IMR-90 (cell line): ENCODE measurements around the gene MEGF6. TPM values are rescaled to one million over a fixed set of nuclear protein-coding genes. Genes with fewer than 3 reads are reported as not detected.

Experiments
- ATAC-seq: fragments of 200-7000 bp; cut with Tn5 transposase; 2 replicates; pipeline ENCODE4 v1.9.1; 2020; ENCODE audit warnings: low read depth, mild to moderate bottlenecking, moderate library complexity
- BruUV-seq: library from RNA; stranded (reverse); fragments of 400-500 nt; replicated peaks from 2 replicates; lab custom pipeline; 2021; lab: Mats Ljungman, UMichigan
- CTCF ChIA-PET: fragments of 300-600 bp; formaldehyde crosslinking; extraction: SDS; loops from one replicate; lab custom pipeline; 2021; ENCODE audit warnings: antibody characterized with exemption; lab: Yijun Ruan, JAX
- POLR2A ChIA-PET: fragments of 300-600 bp; sonication (Branson Sonifier 250); formaldehyde crosslinking; loops from one replicate; lab custom pipeline; 2022; ENCODE audit warnings: antibody characterized with exemption; ENCODE audit not compliant: unreplicated experiment; lab: Charles Lee
- DNase-seq: peaks from one replicate; pipeline ENCODE4 v3.0.0; 2013
- H2AFZ ChIP-seq: replicated peaks from 2 replicates; pipeline ENCODE3; 2013; ENCODE audit warnings: low read length, mild to moderate bottlenecking; ENCODE audit not compliant: poor library complexity
- H2AK5ac ChIP-seq: 2 replicates; pipeline ENCODE4 v1.6.1; 2013; ENCODE audit warnings: low read depth, low read length, inconsistent platforms
- H2AK9ac ChIP-seq: replicated peaks from 2 replicates; pipeline ENCODE3; 2013; ENCODE audit warnings: mild to moderate bottlenecking, low read depth, low read length, moderate library complexity; ENCODE audit not compliant: poor library complexity
- H2BK120ac ChIP-seq: 2 replicates; pipeline ENCODE4 v1.6.1; 2013; ENCODE audit warnings: low read depth, low read length, inconsistent platforms
- H2BK15ac ChIP-seq: 3 replicates; pipeline ENCODE4 v1.6.1; 2013; ENCODE audit warnings: low read depth, low read length, inconsistent platforms
- H2BK20ac ChIP-seq: 2 replicates; pipeline ENCODE4 v1.6.1; 2013; ENCODE audit warnings: low read depth, mild to moderate bottlenecking, inconsistent platforms, low read length, moderate library complexity
- H2BK5ac ChIP-seq: 2 replicates; pipeline ENCODE4 v1.6.1; 2013; ENCODE audit warnings: mild to moderate bottlenecking, low read depth, low read length, inconsistent platforms; ENCODE audit not compliant: poor library complexity, severe bottlenecking
- H3K14ac ChIP-seq: replicated peaks from 2 replicates; pipeline ENCODE4 v1.6.1; 2013; ENCODE audit warnings: low read depth, low read length, inconsistent platforms
- H3K18ac ChIP-seq: 2 replicates; pipeline ENCODE4 v1.6.1; 2013; ENCODE audit warnings: low read depth, low read length, control low read depth
- H3K23ac ChIP-seq: 2 replicates; pipeline ENCODE4 v1.6.1; 2013; ENCODE audit warnings: low read depth, low read length, inconsistent platforms
- H3K27ac ChIP-seq: 2 replicates; pipeline ENCODE4 v1.5.1; 2013; ENCODE audit warnings: mild to moderate bottlenecking, control low read depth, low read length; ENCODE audit not compliant: insufficient read depth
- H3K27me3 ChIP-seq: 2 replicates; pipeline ENCODE4 v1.6.1; 2013; ENCODE audit warnings: low read length; ENCODE audit not compliant: control insufficient read depth, insufficient read depth
- H3K36me3 ChIP-seq: 2 replicates; pipeline ENCODE4 v1.6.1; 2013; ENCODE audit warnings: low read length, mixed read lengths; ENCODE audit not compliant: control insufficient read depth, insufficient read depth
- H3K4ac ChIP-seq: 2 replicates; pipeline ENCODE4 v1.6.1; 2013; ENCODE audit warnings: low read depth, low read length, inconsistent platforms
- H3K4me1 ChIP-seq: 2 replicates; pipeline ENCODE4 v1.6.1; 2013; ENCODE audit warnings: low read length, mixed read lengths; ENCODE audit not compliant: control insufficient read depth, insufficient read depth
- H3K4me2 ChIP-seq: 2 replicates; pipeline ENCODE4 v1.6.1; 2013; ENCODE audit warnings: low read depth, mild to moderate bottlenecking, control low read depth, low read length, moderate library complexity
- H3K4me3 ChIP-seq: 2 replicates; pipeline ENCODE4 v1.5.1; 2013; ENCODE audit warnings: low read depth, mild to moderate bottlenecking, control low read depth, low read length, moderate library complexity; ENCODE audit not compliant: insufficient read depth
- H3K56ac ChIP-seq: 2 replicates; pipeline ENCODE4 v1.6.1; 2013; ENCODE audit warnings: low read length, inconsistent platforms; ENCODE audit not compliant: insufficient read depth; ENCODE audit errors: extremely low read depth
- H3K79me1 ChIP-seq, 2 experiments: 2 replicates each; pipeline ENCODE4 v1.6.1; 2013; ENCODE audit warnings: low read length in 2 of 2, inconsistent platforms in 1 of 2, low read depth in 1 of 2
- H3K9ac ChIP-seq: 2 replicates; pipeline ENCODE4 v1.6.1; 2013; ENCODE audit warnings: low read depth, low read length, control low read depth
- H3K9me1 ChIP-seq: 2 replicates; pipeline ENCODE4 v1.6.1; 2013; ENCODE audit warnings: low read length, inconsistent platforms; ENCODE audit not compliant: insufficient read depth
- H3K9me3 ChIP-seq: 2 replicates; pipeline ENCODE4 v1.6.1; 2013; ENCODE audit warnings: low read length; ENCODE audit not compliant: control insufficient read depth, insufficient read depth
- H4K20me1 ChIP-seq: 2 replicates; pipeline ENCODE4 v1.6.1; 2013; ENCODE audit warnings: low read length, inconsistent platforms; ENCODE audit not compliant: insufficient read depth
- H4K5ac ChIP-seq: 2 replicates; pipeline ENCODE4 v1.6.1; 2013; ENCODE audit warnings: mild to moderate bottlenecking, low read depth, low read length, control low read depth
- H4K8ac ChIP-seq, 2 experiments: 2 replicates each; pipeline ENCODE4 v1.6.1; 2013; ENCODE audit warnings: low read depth in 2 of 2, low read length in 2 of 2, control low read depth in 1 of 2, inconsistent platforms in 1 of 2
- H4K91ac ChIP-seq: 2 replicates; pipeline ENCODE4 v1.6.1; 2013; ENCODE audit warnings: low read depth, low read length, inconsistent platforms; ENCODE audit not compliant: insufficient read depth
- BHLHE40 ChIP-seq: fragments of 150-350 bp; IDR thresholded peaks from 2 replicates; pipeline ENCODE4 v1.6.1; 2016; ENCODE audit warnings: mild to moderate bottlenecking, low read depth, low read length
- CEBPB ChIP-seq: IDR thresholded peaks from 2 replicates; pipeline ENCODE4 v1.6.1; 2012; ENCODE audit warnings: low read depth, low read length, improper control_type of control experiment
- CHD1 ChIP-seq: IDR thresholded peaks from 2 replicates; pipeline ENCODE4 v1.6.1; 2012; ENCODE audit warnings: low read depth, low read length, improper control_type of control experiment
- FOS ChIP-seq: fragments of 150-350 bp; IDR thresholded peaks from 2 replicates; pipeline ENCODE4 v1.6.1; 2016; ENCODE audit warnings: low read depth, low read length
- MAFK ChIP-seq: IDR thresholded peaks from 2 replicates; pipeline ENCODE4 v1.6.1; 2012; ENCODE audit warnings: low read depth, low read length, improper control_type of control experiment
- MAZ ChIP-seq: IDR thresholded peaks from 2 replicates; pipeline ENCODE4 v1.6.1; 2012; ENCODE audit warnings: low read depth, mild to moderate bottlenecking, low read length, improper control_type of control experiment, moderate library complexity, borderline replicate concordance
- MXI1 ChIP-seq: IDR thresholded peaks from 2 replicates; pipeline ENCODE4 v1.6.1; 2012; ENCODE audit warnings: low read depth, mild to moderate bottlenecking, low read length, moderate library complexity, borderline replicate concordance
- NFE2L2 ChIP-seq: fragments of 150-350 bp; IDR thresholded peaks from 2 replicates; pipeline ENCODE4 v1.6.1; 2016; ENCODE audit warnings: low read depth, mild to moderate bottlenecking, low read length
- POLR2A ChIP-seq: IDR thresholded peaks from 2 replicates; pipeline ENCODE4 v1.6.1; 2012; ENCODE audit warnings: mild to moderate bottlenecking, low read depth, low read length
- RAD21 ChIP-seq: IDR thresholded peaks from 2 replicates; pipeline ENCODE4 v1.6.1; 2012; ENCODE audit warnings: low read length, improper control_type of control experiment
- RCOR1 ChIP-seq: IDR thresholded peaks from 2 replicates; pipeline ENCODE4 v1.6.1; 2012; ENCODE audit warnings: mild to moderate bottlenecking, low read length, improper control_type of control experiment; ENCODE audit not compliant: insufficient replicate concordance
- RFX5 ChIP-seq: IDR thresholded peaks from 2 replicates; pipeline ENCODE4 v1.8.0; 2012; ENCODE audit warnings: low read depth, mild to moderate bottlenecking, low read length, moderate library complexity
- SMC3 ChIP-seq: fragments of 150-350 bp; IDR thresholded peaks from 2 replicates; pipeline ENCODE4 v1.6.1; 2016; ENCODE audit warnings: low read depth, mild to moderate bottlenecking, antibody characterized with exemption, low read length, moderate library complexity
- USF2 ChIP-seq: fragments of 150-350 bp; IDR thresholded peaks from 2 replicates; pipeline ENCODE4 v1.6.1; 2017; ENCODE audit warnings: mild to moderate bottlenecking, antibody characterized with exemption, low read length, low read depth
- WGBS, 2 experiments: methylation state at CpG; one replicate each; pipeline versions ENCODE4 v1.1.5 to v1.1.7; 2013; ENCODE audit warnings: missing lambda C conversion rate in 2 of 2; ENCODE audit not compliant: insufficient read length in 1 of 2; ENCODE audit errors: extremely low coverage in 2 of 2; 5-methylcytosine and 5-hydroxymethylcytosine counted together
- dilution Hi-C: fragments of 300-500 bp; cut with HindIII; formaldehyde crosslinking; loops from one replicate; pipeline ENCODE4 v1.14.3; 2018; ENCODE audit warnings: low sequenced_read_pairs; ENCODE audit not compliant: unreplicated experiment
- in situ Hi-C: fragments of 300-500 bp; cut with MboI; formaldehyde crosslinking; loops from 3 replicates; pipeline ENCODE4 v1.14.3; 2019; ENCODE audit warnings: low sequenced_read_pairs, inconsistent platforms, mixed read lengths
- intact Hi-C: fragments of 100-400 bp; cut with micrococcal nuclease; formaldehyde crosslinking; loops from 2 replicates; pipeline ENCODE4 v1.10.0; 2022
- polyA plus RNA-seq, 3 experiments: library from polyadenylated mRNA; depleted of rRNA; stranded (reverse); fragments of >200 nt; gene quantifications; 2 replicates each; pipeline ENCODE4 v1.2.3, GENCODE V29; 2012; ENCODE audit warnings: low replicate concordance in 1 of 3
- total RNA-seq: library from RNA; depleted of rRNA; stranded (reverse); fragments of >200 nt; gene quantifications from 2 replicates; pipeline ENCODE4 v1.2.3, GENCODE V29; 2012
- TF ChIP-seq, protein P1 (sequence below): conservative IDR thresholded peaks from 2 replicates; pipeline ENCODE4 v1.5.1; 2012; ENCODE audit warnings: mild to moderate bottlenecking, low read depth, low read length, improper control_type of control experiment
- TF ChIP-seq, protein P2 (sequence below): fragments of 150-350 bp; IDR thresholded peaks from 2 replicates; pipeline ENCODE4 v1.6.1; 2016; ENCODE audit warnings: low read depth, mild to moderate bottlenecking, low read length, moderate library complexity, borderline replicate concordance

Gene MEGF6
- total and polyA plus RNA-seq, 2 of the 4 experiments (the other 2 are of a cell fraction): 0.72 to 4.1 TPM

GRCh38 chr1:3641816-3642215 is 30.5 kb upstream of the MEGF6 start:
- no peak for TF ChIP-seq BHLHE40
- TF ChIP-seq MXI1: no peak
- TF ChIP-seq CEBPB: no peak
- TF ChIP-seq MAFK: no peak
- TF ChIP-seq SMC3: no peak
- TF ChIP-seq FOS: no peak
- TF ChIP-seq, protein P1, sequence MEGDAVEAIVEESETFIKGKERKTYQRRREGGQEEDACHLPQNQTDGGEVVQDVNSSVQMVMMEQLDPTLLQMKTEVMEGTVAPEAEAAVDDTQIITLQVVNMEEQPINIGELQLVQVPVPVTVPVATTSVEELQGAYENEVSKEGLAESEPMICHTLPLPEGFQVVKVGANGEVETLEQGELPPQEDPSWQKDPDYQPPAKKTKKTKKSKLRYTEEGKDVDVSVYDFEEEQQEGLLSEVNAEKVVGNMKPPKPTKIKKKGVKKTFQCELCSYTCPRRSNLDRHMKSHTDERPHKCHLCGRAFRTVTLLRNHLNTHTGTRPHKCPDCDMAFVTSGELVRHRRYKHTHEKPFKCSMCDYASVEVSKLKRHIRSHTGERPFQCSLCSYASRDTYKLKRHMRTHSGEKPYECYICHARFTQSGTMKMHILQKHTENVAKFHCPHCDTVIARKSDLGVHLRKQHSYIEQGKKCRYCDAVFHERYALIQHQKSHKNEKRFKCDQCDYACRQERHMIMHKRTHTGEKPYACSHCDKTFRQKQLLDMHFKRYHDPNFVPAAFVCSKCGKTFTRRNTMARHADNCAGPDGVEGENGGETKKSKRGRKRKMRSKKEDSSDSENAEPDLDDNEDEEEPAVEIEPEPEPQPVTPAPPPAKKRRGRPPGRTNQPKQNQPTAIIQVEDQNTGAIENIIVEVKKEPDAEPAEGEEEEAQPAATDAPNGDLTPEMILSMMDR: no peak
- TF ChIP-seq POLR2A: no peak
- no peak for TF ChIP-seq MAZ
- TF ChIP-seq NFE2L2: no peak
- TF ChIP-seq RFX5: no peak
- no peak for TF ChIP-seq USF2
- TF ChIP-seq CHD1: no peak
- no peak for TF ChIP-seq RAD21
- TF ChIP-seq, protein P2, sequence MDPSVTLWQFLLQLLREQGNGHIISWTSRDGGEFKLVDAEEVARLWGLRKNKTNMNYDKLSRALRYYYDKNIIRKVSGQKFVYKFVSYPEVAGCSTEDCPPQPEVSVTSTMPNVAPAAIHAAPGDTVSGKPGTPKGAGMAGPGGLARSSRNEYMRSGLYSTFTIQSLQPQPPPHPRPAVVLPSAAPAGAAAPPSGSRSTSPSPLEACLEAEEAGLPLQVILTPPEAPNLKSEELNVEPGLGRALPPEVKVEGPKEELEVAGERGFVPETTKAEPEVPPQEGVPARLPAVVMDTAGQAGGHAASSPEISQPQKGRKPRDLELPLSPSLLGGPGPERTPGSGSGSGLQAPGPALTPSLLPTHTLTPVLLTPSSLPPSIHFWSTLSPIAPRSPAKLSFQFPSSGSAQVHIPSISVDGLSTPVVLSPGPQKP: no peak
- TF ChIP-seq RCOR1: no peak
- Histone ChIP-seq H4K91ac (no peak overlapping the region), H3K4me1 (no peaks in the 10 kb centered on the region), H3K9me3 (no peaks in the 10 kb centered on the region), H3K4me3 (no peak overlapping the region), H3K27ac (no peak overlapping the region), H3K23ac (no peak overlapping the region), H2AK9ac (no peak overlapping the region), H3K4ac (no peak overlapping the region), H3K4me2 (no peak overlapping the region), H2AFZ (no peak overlapping the region), H3K14ac (no peak overlapping the region), H2BK5ac (no peak overlapping the region), H3K36me3 (peaks cover 44% of the 10 kb centered on the region), H3K9me1 (0 out of 2 replicates have a peak, but pooled peaks cover 3% of the 10 kb centered on the region), H2BK15ac (no peak overlapping the region), H3K79me1 (peaks cover 0 to 5% of the 10 kb centered on the region in 2 experiments; a peak in 1 of 4 replicates), H3K56ac (no peak overlapping the region), H2BK120ac (no peak overlapping the region), H3K18ac (no peak overlapping the region), H4K8ac (no peak overlapping the region), H3K27me3 (no peaks in the 10 kb centered on the region), H4K5ac (no peak overlapping the region), H2BK20ac (no peak overlapping the region), H2AK5ac (no peak overlapping the region), H4K20me1 (no peaks in the 10 kb centered on the region), H3K9ac (no peak overlapping the region)
- in situ Hi-C loops (no loop called here), dilution Hi-C loops (no loop called here), intact Hi-C loops (no loop called here)
- DNase-seq (no peak), ATAC-seq (no peak)
- WGBS, 2 experiments: no CpG with 5 or more reads among the region's 11 CpGs
- CTCF ChIA-PET: interaction anchor here (0.8 kb wide), 1 partner anchor 83 kb away, joined by 3 read pairs; no protein-coding TSS in a partner anchor
- no TSS peak for BruUV-seq
- POLR2A ChIA-PET: no interaction called here
